Fibroblast of pulmonary artery (primary cell): Measurements from ENCODE around the gene VSIG10L.

Experiments used
- DNase-seq: peaks from one replicate; pipeline ENCODE4 v3.0.0-alpha.2; 2010; ENCODE audit warnings: low read depth
- H3K4me3 ChIP-seq: replicated peaks from 2 replicates; pipeline ENCODE4 v1.5.1; 2011; ENCODE audit warnings: low read depth, mild to moderate bottlenecking, control low read depth, low read length, moderate library complexity
- TF ChIP-seq, protein P1 (sequence below): IDR thresholded peaks from 2 replicates; pipeline ENCODE4 v1.5.1; 2011; ENCODE audit warnings: mild to moderate bottlenecking, control low read depth, low read length, inconsistent platforms; ENCODE audit errors: missing control alignments

The VSIG10L gene

GRCh38 chr19:51337861-51338562, 3.9 kb downstream of the VSIG10L start:
- no peak for DNase-seq
- no peak overlapping the region for H3K4me3 ChIP-seq
- TF ChIP-seq, protein P1, sequence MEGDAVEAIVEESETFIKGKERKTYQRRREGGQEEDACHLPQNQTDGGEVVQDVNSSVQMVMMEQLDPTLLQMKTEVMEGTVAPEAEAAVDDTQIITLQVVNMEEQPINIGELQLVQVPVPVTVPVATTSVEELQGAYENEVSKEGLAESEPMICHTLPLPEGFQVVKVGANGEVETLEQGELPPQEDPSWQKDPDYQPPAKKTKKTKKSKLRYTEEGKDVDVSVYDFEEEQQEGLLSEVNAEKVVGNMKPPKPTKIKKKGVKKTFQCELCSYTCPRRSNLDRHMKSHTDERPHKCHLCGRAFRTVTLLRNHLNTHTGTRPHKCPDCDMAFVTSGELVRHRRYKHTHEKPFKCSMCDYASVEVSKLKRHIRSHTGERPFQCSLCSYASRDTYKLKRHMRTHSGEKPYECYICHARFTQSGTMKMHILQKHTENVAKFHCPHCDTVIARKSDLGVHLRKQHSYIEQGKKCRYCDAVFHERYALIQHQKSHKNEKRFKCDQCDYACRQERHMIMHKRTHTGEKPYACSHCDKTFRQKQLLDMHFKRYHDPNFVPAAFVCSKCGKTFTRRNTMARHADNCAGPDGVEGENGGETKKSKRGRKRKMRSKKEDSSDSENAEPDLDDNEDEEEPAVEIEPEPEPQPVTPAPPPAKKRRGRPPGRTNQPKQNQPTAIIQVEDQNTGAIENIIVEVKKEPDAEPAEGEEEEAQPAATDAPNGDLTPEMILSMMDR: no peak

- no peak for DNase-seq
- TF ChIP-seq, protein P1: no peak
- H3K4me3 ChIP-seq: no peak overlapping the region
Observed at GRCh38 chr19:51337141-51337860, 4.6 kb downstream of the VSIG10L start.

- TF ChIP-seq, protein P1: no peak
- DNase-seq: no peak
- no peak overlapping the region for H3K4me3 ChIP-seq
Observed at GRCh38 chr19:51333836-51334460, 8.0 kb downstream of the VSIG10L start.

DNA sequence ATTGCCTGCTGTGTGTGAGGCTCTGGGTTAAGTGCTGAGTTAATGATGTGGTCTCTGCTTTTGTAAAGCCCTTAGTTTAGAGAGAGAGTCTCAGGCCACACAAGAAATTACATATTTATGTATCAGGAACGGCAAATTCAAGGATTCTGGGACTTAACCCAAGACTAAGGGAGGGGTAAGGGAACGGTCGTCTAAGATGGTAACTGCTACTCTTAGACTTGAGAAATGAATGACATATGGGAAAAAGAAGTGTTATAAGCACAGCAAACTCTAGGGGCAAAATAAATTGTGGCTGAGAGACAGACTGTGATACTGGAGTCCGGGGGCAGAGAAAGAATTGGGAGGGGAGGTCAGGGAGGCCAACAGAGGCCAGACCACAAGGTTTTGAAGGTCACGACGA, 10.2 kb downstream of the VSIG10L start:
- TF ChIP-seq, protein P1: no peak
- DNase-seq: no peak
- no peak overlapping the region for H3K4me3 ChIP-seq

DNA sequence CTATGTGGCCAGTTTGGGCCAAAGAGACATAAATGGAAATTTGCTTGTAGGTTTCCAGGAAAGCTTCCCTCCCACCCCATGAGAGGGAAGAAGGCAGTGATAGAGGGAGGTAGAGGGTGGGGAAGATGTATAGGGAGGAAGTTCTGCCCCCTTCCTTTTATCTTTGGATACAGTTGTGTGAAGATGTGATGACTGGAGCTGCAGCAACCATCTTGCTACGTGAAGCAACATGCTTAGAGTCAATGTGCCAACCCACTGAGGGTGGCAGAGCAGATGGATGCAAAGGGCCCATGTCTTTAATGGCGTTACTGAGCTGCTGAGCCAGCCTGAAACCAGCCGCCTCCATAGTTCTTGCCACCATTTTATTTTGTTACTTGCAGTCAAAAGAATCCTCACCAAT, 10.7 kb downstream of the VSIG10L start:
- TF ChIP-seq, protein P1: no peak
- H3K4me3 ChIP-seq: no peak overlapping the region
- no peak for DNase-seq

DNA sequence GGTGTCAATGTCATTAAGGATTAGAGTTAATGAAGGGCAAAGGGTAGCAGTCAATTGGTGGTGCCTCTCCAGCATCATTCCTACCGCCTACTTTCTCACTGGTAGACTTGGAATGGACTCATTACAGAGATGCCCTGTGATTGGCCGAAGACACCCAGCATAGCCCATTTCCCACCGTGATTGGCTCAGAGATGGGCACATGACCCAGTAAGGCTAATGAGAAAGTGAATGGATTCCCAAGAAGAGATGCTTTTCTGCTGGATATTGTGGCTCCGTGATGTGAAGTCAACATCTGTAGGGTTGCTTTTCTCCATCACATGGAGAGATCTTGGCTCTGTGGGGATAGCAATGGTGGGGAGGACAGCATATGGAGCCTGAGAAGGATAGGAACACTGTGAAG, 11.6 kb downstream of the VSIG10L start:
- no peak for DNase-seq
- H3K4me3 ChIP-seq: no peak overlapping the region
- TF ChIP-seq, protein P1: no peak
